Neural progenitor cell (in vitro differentiated cells): ENCODE data around the gene ASPN.
"Not testable (repeated sequence)": the region's sequence is repeated elsewhere in the genome, so short reads cannot be mapped to it uniquely, and the experiment has no call there.

Experiments used
- CTCF ChIP-seq: fragments of 200-600 bp; sonication (generic); IDR thresholded peaks from 2 replicates; pipeline ENCODE4 v1.5.1; 2017; ENCODE audit warnings: antibody characterized with exemption, mild to moderate bottlenecking
- EZH2 ChIP-seq: fragments of 200-600 bp; sonication (generic); IDR thresholded peaks from 2 replicates; pipeline ENCODE4 v1.6.1; 2017; ENCODE audit warnings: antibody characterized with exemption, mild to moderate bottlenecking, moderate library complexity

GRCh38 chr9:92411157-92411556 is 71.1 kb downstream of the ASPN start:
- TF ChIP-seq CTCF, EZH2: not testable (repeated sequence)
